H9 (cell line): ENCODE measurements around the gene RAB6A. TPM values are rescaled to one million over a fixed set of nuclear protein-coding genes. Genes with fewer than 3 reads are reported as not detected.
A peak's percentile ranks its signal among the peaks of the same experiment; 100 is the strongest.

ENCODE experiments used
- DNase-seq: peaks from one replicate; pipeline ENCODE4 v3.0.0-alpha.2; 2017
- H2AFZ ChIP-seq: one replicate; pipeline ENCODE4 v1.6.1; 2013; ENCODE audit warnings: mild to moderate bottlenecking, low read length, control low read depth, moderate library complexity
- H2AK5ac ChIP-seq: 2 replicates; pipeline ENCODE4 v1.6.1; 2013; ENCODE audit warnings: low read length, control low read depth, mixed read lengths; ENCODE audit not compliant: insufficient read length
- H2BK120ac ChIP-seq: one replicate; pipeline ENCODE4 v1.6.1; 2013; ENCODE audit warnings: low read depth, mild to moderate bottlenecking, low read length, control low read depth, inconsistent platforms; ENCODE audit not compliant: poor library complexity, severe bottlenecking
- H2BK12ac ChIP-seq: 2 replicates; pipeline ENCODE4 v1.6.1; 2013; ENCODE audit warnings: low read length, control low read depth, mixed read lengths, low read depth; ENCODE audit not compliant: insufficient read length
- H2BK15ac ChIP-seq: 2 replicates; pipeline ENCODE4 v1.6.1; 2013; ENCODE audit warnings: low read depth, low read length, control low read depth
- H2BK20ac ChIP-seq: one replicate; pipeline ENCODE4 v1.6.1; 2013; ENCODE audit warnings: low read depth, mild to moderate bottlenecking, low read length, control low read depth, inconsistent platforms; ENCODE audit not compliant: poor library complexity, severe bottlenecking
- H2BK5ac ChIP-seq: 2 replicates; pipeline ENCODE4 v1.6.1; 2013; ENCODE audit warnings: low read length, control low read depth, mixed read lengths; ENCODE audit not compliant: insufficient read length
- H3K14ac ChIP-seq: 2 replicates; pipeline ENCODE4 v1.6.1; 2013; ENCODE audit warnings: low read length, control low read depth; ENCODE audit not compliant: insufficient read depth
- H3K18ac ChIP-seq: 2 replicates; pipeline ENCODE4 v1.6.1; 2013; ENCODE audit warnings: low read depth, mild to moderate bottlenecking, mixed read lengths, low read length, control low read depth; ENCODE audit not compliant: insufficient read length
- H3K23ac ChIP-seq: 2 replicates; pipeline ENCODE4 v1.6.1; 2013; ENCODE audit warnings: low read length, control low read depth, mixed read lengths, low read depth; ENCODE audit not compliant: insufficient read length
- H3K23me2 ChIP-seq: 2 replicates; pipeline ENCODE4 v1.6.1; 2013; ENCODE audit warnings: low read depth, mild to moderate bottlenecking, mixed read lengths, low read length, control low read depth; ENCODE audit not compliant: insufficient read length, poor library complexity, severe bottlenecking
- H3K27ac ChIP-seq: 2 replicates; pipeline ENCODE4 v1.5.1; 2013; ENCODE audit warnings: low read length, control low read depth, mixed read lengths, low read depth; ENCODE audit not compliant: insufficient read length
- H3K27me3 ChIP-seq: 2 replicates; pipeline ENCODE4 v1.6.1; 2013; ENCODE audit warnings: low read length, control low read depth, inconsistent platforms; ENCODE audit not compliant: insufficient read depth
- H3K4ac ChIP-seq: 2 replicates; pipeline ENCODE4 v1.6.1; 2013; ENCODE audit warnings: low read depth, mild to moderate bottlenecking, control low read depth, inconsistent platforms, low read length, moderate library complexity
- H3K4me1 ChIP-seq: 2 replicates; pipeline ENCODE4 v1.6.1; 2013; ENCODE audit warnings: low read length, control low read depth, inconsistent platforms; ENCODE audit not compliant: insufficient read depth
- H3K4me2 ChIP-seq: 2 replicates; pipeline ENCODE4 v1.6.1; 2013; ENCODE audit warnings: low read length, control low read depth, mixed read lengths; ENCODE audit not compliant: insufficient read length, insufficient read depth
- H3K56ac ChIP-seq: 2 replicates; pipeline ENCODE4 v1.6.1; 2013; ENCODE audit warnings: low read depth, mild to moderate bottlenecking, mixed read lengths, low read length, control low read depth; ENCODE audit not compliant: insufficient read length
- H3K79me1 ChIP-seq: 2 replicates; pipeline ENCODE4 v1.6.1; 2013; ENCODE audit warnings: low read depth, mild to moderate bottlenecking, moderate library complexity, low read length, control low read depth, inconsistent platforms; ENCODE audit not compliant: insufficient read depth, poor library complexity, severe bottlenecking
- H3K79me2 ChIP-seq: 2 replicates; pipeline ENCODE4 v1.6.1; 2013; ENCODE audit warnings: low read length, control low read depth, inconsistent platforms; ENCODE audit not compliant: insufficient read depth
- H3K9ac ChIP-seq: 2 replicates; pipeline ENCODE4 v1.6.1; 2013; ENCODE audit warnings: low read length, control low read depth, mixed read lengths; ENCODE audit not compliant: insufficient read length; ENCODE audit errors: extremely low read depth
- H3K9me3 ChIP-seq: one replicate; pipeline ENCODE4 v1.6.1; 2013; ENCODE audit warnings: low read depth, low read length, inconsistent platforms; ENCODE audit not compliant: control insufficient read depth
- H3T11ph ChIP-seq: one replicate; pipeline ENCODE4 v1.6.1; 2013; ENCODE audit warnings: mild to moderate bottlenecking, low read length, control low read depth, inconsistent platforms
- H4K20me1 ChIP-seq: one replicate; pipeline ENCODE4 v1.6.1; 2013; ENCODE audit not compliant: control insufficient read depth, insufficient read length, insufficient read depth
- H4K5ac ChIP-seq: 2 replicates; pipeline ENCODE4 v1.6.1; 2013; ENCODE audit warnings: low read depth, mild to moderate bottlenecking, mixed read lengths, low read length, control low read depth; ENCODE audit not compliant: insufficient read length
- H4K8ac ChIP-seq: replicated peaks from 2 replicates; pipeline ENCODE4 v1.6.1; 2013; ENCODE audit warnings: low read length, control low read depth, mixed read lengths, low read depth; ENCODE audit not compliant: insufficient read length
- H4K91ac ChIP-seq: 2 replicates; pipeline ENCODE4 v1.6.1; 2013; ENCODE audit warnings: low read depth, mild to moderate bottlenecking, moderate library complexity, mixed read lengths, low read length, control low read depth; ENCODE audit not compliant: insufficient read length
- H3K27ac Mint-ChIP-seq, 3 experiments: 2 replicates in 2 of 3; 3 replicates in 1 of 3; pipeline ENCODE4 v1.8.0; 2020 to 2021; ENCODE audit warnings: mixed read lengths in 3 of 3, mild to moderate bottlenecking in 1 of 3, moderate library complexity in 1 of 3
- H3K27me3 Mint-ChIP-seq: 2 replicates; pipeline ENCODE4 v1.8.0; 2021; ENCODE audit warnings: low read depth, mild to moderate bottlenecking, moderate library complexity, mixed read lengths
- H3K36me3 Mint-ChIP-seq, 3 experiments: 2 replicates in 2 of 3; 3 replicates in 1 of 3; pipeline ENCODE4 v1.8.0; 2020 to 2021; ENCODE audit warnings: low read depth in 3 of 3, mixed read lengths in 3 of 3; ENCODE audit not compliant: insufficient read depth in 1 of 3
- H3K4me1 Mint-ChIP-seq, 2 experiments: 2 replicates each; pipeline ENCODE4 v1.8.0; 2020; ENCODE audit warnings: mixed read lengths in 2 of 2
- H3K4me3 Mint-ChIP-seq, 2 experiments: 2 replicates in 1 of 2; 3 replicates in 1 of 2; pipeline ENCODE4 v1.8.0; 2020 to 2021; ENCODE audit warnings: mild to moderate bottlenecking in 2 of 2, mixed read lengths in 2 of 2, moderate library complexity in 1 of 2
- H3K9me3 Mint-ChIP-seq, 2 experiments: 2 replicates in 1 of 2; 3 replicates in 1 of 2; pipeline ENCODE4 v1.8.0; 2020; ENCODE audit warnings: mild to moderate bottlenecking in 2 of 2, mixed read lengths in 2 of 2, moderate library complexity in 1 of 2
- CTCF ChIP-seq: fragments of 200-600 bp; sonication (generic); conservative IDR thresholded peaks from 3 replicates; pipeline ENCODE4 v1.8.0; 2021; ENCODE audit warnings: antibody characterized with exemption, mild to moderate bottlenecking
- WGBS: extraction: QIAGEN DNeasy Blood & Tissue Kit; methylation state at CpG from one replicate; pipeline ENCODE4 v1.1.7; 2013; ENCODE audit warnings: missing lambda C conversion rate, low lambda C conversion rate, mixed read lengths; ENCODE audit not compliant: insufficient read length; ENCODE audit errors: extremely low coverage; 5-methylcytosine and 5-hydroxymethylcytosine counted together
- total RNA-seq: library from RNA; stranded (reverse); gene quantifications from 2 replicates; pipeline ENCODE4 v1.2.1, GENCODE V29; 2021

RAB6A gene
- total RNA-seq, 1 experiment from 2014 or later: 72.8 TPM

DNA sequence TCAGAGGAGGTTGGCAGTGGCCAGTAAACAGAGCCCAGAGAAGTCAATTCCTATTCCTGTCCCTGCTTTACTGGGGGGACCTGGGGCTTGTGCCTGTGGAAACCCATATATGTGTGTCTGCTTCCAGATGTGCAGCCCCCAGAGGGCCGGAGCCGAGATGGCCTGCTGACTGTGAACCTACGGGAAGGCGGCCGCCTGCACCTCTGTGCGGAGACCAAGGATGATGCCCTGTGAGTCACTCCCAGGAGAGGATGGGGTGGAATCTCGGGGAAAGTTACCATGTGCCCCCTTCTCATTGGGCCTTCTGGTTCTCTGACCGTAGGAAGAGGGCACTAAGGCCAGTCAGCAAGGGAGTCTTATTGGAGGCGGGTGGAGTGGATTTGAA is 109.2 kb downstream of the RAB6A start:
- H2AFZ ChIP-seq: no peak overlapping the region
- H3K4ac ChIP-seq: no peak overlapping the region
- H2BK15ac ChIP-seq: no peak overlapping the region
- H3K27me3 ChIP-seq: no peaks in the 10 kb centered on the region
- no peak overlapping the region for H4K91ac ChIP-seq
- H3K56ac ChIP-seq: no peak overlapping the region
- H2BK5ac ChIP-seq: no peak overlapping the region
- peaks cover 42 to 49% of the 10 kb centered on the region in 2 experiments for H3K4me1 Mint-ChIP-seq
- no peak overlapping the region for H2BK20ac ChIP-seq
- H3K27me3 Mint-ChIP-seq: peaks cover 3% of the 10 kb centered on the region
- peaks cover 6% of the 10 kb centered on the region for H3K23me2 ChIP-seq
- H3K9ac ChIP-seq: no peak overlapping the region
- H3K9me3 ChIP-seq: no peaks in the 10 kb centered on the region
- H3T11ph ChIP-seq: no peak overlapping the region
- H3K18ac ChIP-seq: no peak overlapping the region
- no peak overlapping the region for H3K4me2 ChIP-seq
- H3K14ac ChIP-seq: 0 out of 2 replicates have a peak overlapping the region, but pooled peaks have one; percentile 3
- TF ChIP-seq CTCF: no peak
- H2BK12ac ChIP-seq: no peak overlapping the region
- no peak overlapping the region for H2BK120ac ChIP-seq
- no peak overlapping the region for H3K27ac ChIP-seq
- H4K5ac ChIP-seq: no peak overlapping the region
- no peak for DNase-seq
- no peaks in the 10 kb centered on the region for H3K79me2 ChIP-seq
- 0 out of 7 replicates have a peak overlapping the region, but pooled peaks of 1 of the 3 experiments have one; percentile 37 for H3K27ac Mint-ChIP-seq
- H3K4me3 Mint-ChIP-seq: no peak overlapping the region
- no peaks in the 10 kb centered on the region for H4K20me1 ChIP-seq
- no peaks in the 10 kb centered on the region for H3K79me1 ChIP-seq
- WGBS: no CpG with 5 or more reads among the region's 9 CpGs
- H3K9me3 Mint-ChIP-seq: no peaks in the 10 kb centered on the region
- no peak overlapping the region for H3K23ac ChIP-seq
- H2AK5ac ChIP-seq: no peak overlapping the region
- H3K4me1 ChIP-seq: peaks cover 7% of the 10 kb centered on the region; the same call in 1 of the 2 replicates
- no peak overlapping the region for H4K8ac ChIP-seq
- peaks cover 0 to 17% (median 15%) of the 10 kb centered on the region in 3 experiments; a peak in 4 of 7 replicates for H3K36me3 Mint-ChIP-seq
